ENCODE data around the gene SLC31A1.
A peak's percentile ranks its signal among the peaks of the same experiment; 100 is the strongest.

Gene SLC31A1

DNA sequence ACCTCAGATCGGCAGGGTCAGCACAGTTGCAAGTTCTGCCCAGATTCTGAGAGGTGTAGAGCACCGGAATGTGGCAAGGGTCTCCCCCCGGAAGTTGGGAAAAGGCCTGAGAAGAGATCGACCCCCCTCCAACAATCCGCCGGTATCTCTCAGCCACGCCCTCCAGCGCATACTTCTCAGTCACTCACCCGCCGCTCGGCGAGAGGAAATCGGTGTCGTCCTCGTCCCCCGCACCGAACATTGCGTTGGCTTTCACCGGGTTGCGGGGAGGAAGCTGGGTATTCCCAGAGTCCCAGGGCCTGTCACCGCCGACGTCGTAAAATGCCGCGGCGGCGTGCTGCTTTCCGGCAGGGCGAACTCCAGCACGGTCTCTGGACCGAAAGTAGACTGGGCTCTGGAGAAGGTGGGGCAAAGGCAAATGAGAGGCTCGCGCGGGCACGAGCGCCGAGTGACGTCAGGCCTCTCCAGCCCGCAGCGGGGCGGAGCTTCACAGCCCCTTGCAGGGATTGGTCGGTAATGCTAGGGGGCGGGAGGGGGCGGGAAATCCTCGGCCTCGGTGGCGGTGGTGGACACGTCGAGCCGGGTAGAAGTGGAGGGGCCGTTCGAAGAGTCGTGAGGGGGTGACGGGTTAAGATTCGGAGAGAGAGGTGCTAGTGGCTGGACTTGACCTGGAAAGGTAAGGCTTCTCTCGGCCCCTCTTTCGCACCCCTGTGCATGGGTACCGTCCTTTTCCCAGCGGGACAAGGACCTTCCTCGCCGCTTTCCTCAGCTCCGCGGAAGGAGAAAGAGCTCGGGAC is at the start of gene SLC31A1, which contains the start of gene FKBP15:
Gene SLC31A1 (plus strand): TSS at position 542 of the 797 bp plus-strand sequence. CDS start 34,605 bp downstream, outside the sequence.
Gene FKBP15 (minus strand): TSS at position 275 of the 797 bp plus-strand sequence. CDS start 34 bp downstream, at position 241.
- DNase-seq (ENCODE audit: low spot score) = peak; percentile 97

DNA sequence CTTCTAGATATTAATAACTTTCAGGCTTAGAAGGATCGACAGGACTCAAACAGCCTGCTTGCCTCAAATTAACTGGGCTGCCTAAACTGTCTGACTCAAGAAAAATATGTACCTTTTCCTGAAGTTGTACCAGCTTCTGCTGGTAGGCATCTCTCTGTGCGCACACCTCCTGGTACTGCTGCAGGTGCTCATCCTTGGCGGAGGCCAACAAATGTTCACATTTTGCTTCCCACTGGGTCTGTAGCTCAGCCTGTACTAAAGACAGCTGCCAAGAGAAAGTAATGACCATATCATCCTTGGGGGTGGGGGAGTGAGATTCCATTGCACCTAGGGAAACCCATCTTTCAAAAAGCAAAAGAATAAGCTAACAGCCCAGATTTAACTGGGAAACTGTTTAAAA is 48.0 kb upstream of the SLC31A1 start:
- DNase-seq (ENCODE audit: low spot score) = no peak

DNA sequence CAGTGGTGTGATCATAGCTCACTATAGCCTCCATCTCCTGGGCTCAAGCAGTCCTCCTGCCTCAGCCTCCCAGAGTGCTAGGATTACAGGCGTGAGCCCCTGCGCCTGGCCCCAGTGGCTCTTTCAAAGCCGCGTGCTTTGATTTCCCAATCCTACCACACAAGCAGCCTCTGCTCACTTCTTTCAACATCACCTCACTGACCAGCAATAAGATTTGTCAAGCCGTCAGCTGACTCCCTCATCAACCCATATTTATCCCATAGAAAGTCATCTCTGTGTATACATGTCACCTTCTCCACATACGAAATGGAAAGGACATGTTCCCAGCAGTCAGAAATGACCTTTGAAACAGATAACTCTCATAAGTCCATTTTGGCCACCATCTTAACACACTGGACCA is 44.5 kb upstream of the SLC31A1 start:
- DNase-seq (ENCODE audit: low spot score) = no peak

DNA sequence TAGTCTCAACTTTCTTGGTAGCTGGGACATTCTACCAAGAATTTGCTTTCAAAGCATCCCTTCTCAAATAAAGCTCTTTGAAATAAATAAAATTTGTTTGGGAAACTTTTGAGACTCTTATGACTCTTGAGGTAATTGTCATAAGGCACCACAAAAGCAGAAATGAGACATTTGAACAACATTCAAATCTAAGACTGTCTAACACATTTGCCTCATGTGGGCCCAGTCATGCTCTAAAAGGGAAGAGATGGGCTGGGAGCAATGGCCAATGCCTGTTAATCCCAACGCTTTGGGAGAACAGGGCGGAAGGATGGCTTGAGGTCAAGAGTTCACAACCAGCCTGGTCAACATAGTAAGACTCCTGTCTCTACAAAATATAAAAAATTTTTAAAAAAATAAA is 44.1 kb upstream of the SLC31A1 start:
- DNase-seq (ENCODE audit: low spot score) = no peak

DNA sequence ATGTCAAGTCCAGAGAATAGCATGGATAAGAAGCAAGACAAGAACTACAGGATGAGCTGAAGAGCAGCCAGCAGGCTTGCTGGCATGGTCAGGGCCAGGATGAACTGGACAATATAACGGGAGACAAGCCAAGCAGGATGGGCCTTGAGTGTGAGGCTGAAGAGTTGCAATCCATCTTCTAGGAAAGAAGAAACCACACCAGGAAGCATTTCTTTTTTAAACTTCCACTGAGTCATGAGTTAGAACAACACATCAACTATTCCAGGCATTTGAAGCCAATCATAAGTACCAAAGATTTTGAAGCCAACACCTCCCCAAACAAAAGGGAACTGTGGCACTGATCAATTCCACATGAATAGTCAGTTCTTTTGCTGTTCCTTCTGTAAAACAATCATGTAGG is 43.3 kb upstream of the SLC31A1 start:
- no peak for DNase-seq (ENCODE audit: low spot score)

DNA sequence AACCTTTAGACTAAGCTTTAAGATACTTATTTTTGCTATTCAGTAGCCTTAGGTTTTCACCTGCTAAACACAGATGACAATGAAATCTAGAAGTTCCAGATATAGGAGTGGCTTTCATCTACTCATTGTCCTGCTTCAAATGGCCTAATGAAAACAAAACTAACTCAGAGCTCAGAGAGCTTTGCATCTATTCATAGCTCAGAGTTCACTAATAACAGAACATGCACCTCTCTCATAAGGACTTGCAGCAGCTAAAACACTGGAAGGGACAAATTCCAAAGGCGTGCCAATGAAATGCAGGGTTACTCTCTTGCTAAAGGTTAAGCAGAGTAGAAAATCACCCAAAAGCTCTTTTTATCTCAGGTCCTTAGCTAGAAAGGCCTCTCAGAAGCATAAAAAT is 41.5 kb upstream of the SLC31A1 start:
- no peak for DNase-seq (ENCODE audit: low spot score)

DNA sequence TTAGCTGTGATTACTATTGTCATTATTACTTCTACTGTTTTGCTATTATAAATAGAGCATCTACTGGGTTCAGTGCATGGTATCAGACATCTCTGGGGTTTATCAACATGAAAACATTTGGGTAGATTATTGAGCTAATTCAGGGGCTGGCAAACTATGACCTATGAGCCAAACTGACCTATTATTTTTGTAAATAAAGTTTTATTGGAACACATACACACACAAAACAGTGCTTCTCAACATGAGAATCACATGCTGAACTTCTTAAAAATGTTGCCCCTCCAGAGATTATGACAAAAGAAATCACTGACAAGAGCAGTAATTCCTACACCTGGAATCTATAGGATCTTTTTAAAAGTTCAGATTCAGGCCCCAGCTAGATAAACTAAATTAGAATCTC is 40.2 kb upstream of the SLC31A1 start:
- no peak for DNase-seq (ENCODE audit: low spot score)

DNA sequence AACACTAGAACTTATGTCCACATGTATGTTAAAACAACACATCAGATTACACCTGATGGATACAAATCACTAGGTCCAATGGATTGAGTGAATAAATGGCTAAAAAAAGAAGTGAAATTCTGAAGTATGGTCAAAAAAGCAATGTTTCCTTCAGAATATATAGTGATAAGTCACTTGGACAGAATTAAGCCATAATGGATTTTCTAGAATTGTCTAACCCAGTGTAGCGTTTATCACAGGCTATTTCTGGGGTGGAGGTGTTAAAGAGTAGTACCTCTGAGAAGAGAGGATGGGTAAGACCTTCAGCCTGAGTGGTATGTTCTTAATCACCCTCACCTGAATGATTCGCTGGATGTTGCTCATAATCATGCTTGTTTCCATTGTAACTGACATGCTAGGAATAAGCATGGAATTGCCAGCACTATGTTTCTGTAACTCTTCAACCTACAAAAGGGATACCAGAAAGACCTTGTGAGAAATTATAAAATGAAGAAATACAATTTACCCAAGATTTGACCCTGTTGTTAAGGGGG is 37.3 kb upstream of the SLC31A1 start:
- DNase-seq (ENCODE audit: low spot score) = no peak

DNA sequence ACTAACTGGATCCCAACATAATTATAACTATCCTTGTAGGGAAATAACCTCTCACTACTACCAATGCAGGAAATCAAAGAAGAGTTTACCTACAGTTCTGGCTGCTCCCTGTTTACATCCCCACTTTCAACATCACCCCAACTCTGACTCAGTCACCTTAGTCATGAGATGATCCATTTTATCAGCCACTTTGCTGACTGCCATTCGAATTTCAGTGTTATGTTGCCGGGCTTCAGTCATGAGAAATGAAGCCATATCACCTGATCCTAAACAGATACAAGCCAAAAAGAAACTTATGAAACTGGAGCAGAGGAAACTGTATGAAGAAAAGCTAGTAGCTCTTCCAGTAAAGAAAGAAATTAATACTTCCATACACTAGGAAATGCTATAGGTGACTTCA is 36.8 kb upstream of the SLC31A1 start:
- DNase-seq (ENCODE audit: low spot score) = no peak

DNA sequence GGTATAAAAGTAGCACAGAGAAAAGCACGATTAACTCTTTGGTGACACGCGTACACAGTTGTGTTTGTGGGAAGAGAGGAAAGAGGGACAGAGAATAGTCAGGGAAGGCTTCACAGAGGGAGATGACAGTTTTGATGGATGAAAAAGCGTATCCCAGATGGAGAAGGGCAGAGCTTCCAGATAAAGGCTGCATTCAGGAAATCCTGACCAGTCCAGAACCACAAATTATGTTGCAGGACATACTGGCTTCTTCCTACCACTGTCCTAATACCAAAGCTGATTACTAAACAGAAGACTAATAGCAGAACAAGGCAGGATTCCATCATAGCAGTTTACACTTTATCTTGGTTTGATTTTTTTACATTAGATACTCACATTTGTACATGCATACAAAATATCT is 36.1 kb upstream of the SLC31A1 start:
- no peak for DNase-seq (ENCODE audit: low spot score)

DNA sequence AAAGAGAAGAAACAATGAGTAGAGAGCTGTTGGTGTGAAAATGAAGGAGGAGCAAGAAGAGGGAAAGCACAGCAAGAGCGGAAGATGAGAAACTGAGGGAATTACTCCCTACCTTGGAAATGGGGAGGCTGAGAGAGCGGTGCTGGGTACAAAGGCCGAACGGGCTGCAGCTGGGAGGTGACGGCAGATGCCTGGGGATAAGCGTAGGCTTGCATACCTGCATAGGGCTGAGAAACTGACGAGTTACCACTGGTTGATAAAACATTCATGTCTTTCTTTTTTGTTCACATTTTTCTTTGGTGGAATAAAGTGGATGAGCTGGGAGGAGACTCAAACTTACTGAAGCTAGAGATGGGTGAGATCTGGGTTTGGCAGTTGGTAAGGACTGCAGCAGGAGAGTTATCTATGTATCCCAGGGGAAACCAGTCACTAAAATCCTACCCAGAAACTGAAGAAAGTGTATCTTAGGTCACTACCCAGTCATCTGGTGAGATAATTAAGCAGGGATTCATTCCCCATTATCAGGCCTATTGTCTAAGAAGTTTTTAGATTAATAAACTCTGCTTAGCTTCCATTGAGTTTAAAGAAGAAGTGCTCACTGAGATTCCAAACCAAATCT is 35.1 kb upstream of the SLC31A1 start:
- DNase-seq (ENCODE audit: low spot score) = no peak

DNA sequence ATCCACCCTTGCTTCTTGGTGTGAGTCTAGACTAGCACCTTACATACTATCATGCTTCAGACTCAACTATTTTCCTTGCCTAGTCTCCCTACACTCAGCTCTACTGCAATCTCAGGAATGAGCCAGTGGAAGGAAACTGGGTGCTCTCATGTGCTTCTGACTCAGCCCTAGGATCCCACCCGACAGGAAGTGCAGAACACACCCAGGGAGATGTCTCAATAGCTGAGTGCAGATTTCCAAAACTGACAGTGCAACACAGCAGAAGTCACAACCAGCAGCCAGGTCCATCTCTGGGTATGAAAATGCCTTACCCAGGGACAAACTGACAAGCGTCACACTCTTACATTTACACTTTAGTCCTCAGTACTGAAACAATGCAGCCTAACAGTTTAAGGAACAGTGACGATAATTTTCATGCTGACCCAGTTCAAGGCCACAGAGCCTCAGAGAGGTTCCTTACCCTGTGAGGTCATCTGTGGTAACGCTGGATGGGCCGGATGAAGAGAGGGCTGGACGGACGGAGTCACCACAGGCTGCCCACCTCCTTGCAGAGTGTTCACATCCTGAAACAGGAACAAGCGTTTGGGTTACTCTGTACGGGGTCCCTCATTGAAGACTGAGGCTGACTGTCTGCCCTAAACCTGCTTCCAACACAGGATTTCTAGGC is 33.3 kb upstream of the SLC31A1 start:
- no peak for DNase-seq (ENCODE audit: low spot score)

DNA sequence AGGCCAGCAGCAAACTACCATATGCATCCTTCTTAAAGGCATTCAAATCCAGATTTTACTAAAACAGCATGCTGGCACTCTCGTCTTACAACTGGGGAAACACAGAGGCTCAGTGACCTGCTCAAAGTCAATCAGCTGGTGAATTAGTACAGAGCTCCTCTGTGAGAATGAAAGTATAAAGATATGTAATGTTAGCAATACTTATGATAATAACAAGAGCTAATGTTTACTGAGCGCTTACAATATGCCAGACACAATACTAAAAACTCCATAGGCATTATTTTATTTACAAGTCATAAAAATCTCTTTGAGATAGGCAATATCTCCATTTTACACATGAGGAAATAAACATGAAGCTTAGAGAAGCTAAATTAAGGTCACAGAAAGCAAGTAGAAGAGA is 28.9 kb upstream of the SLC31A1 start:
- no peak for DNase-seq (ENCODE audit: low spot score)

DNA sequence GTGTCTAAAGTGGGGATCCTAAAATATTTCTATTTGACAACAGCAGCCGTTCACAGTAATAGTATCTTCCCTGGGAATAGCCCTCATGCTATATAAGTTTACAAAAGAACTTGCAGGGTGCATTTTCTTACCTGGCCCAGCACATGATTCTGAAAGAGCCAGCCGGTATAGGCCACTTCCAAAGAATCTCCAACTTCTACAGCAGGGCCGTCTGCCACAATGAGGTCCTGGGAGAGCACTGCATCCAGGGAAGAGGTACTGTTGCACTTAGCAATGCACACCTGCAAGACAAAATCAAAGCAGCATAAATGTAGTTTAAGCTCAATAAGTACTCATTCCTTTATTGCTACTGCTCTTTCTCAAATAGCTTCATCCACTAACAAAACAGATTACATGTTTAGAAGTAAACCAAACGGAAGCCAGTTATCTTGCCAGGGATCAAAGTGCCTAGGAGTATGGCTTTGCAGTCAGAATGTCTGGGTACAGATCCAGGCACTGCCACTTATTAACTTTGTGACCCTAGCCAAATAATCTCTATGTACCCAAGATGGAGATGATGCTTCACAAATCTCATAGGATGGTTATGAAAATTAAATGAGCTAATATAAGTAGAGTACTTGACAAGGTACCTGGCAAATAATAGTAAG is 21.5 kb upstream of the SLC31A1 start:
- no peak for DNase-seq (ENCODE audit: low spot score)

DNA sequence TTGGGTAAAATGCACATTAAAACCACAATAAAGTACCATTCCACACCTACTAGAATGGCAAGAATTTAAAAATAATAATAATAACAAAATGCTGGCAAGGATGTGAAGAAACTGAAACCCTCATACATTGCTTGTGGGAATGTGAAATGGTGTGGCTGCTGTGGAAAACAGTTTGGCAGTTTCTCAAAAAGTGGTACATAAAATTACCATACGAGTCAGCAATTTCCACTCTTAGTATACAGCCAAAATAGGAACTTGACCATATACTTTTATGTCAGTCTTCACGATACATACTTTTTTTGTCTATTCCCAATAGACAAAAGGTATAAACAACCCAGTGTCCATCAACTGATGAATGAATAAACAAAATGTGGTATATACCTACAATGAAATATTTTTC is 15.9 kb upstream of the SLC31A1 start:
- no peak for DNase-seq (ENCODE audit: low spot score)

DNA sequence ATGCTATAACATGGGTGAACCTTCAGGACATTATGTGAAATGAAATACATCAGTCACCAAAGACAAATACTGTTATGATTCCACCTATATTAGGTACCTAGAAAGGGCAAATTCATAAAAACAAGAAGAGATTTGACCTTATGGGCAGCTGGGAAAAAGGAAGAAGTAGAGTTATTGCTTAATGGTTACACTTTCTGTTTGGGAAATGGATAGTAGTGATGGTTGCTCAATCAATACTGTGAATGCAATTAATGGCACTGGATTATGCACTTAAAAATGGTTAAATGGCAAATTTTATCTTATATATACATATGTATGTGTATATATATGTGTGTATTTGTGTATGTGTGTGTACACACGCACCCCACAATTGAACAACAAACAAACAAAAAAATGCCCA is 15.5 kb upstream of the SLC31A1 start:
- DNase-seq (ENCODE audit: low spot score) = no peak

DNA sequence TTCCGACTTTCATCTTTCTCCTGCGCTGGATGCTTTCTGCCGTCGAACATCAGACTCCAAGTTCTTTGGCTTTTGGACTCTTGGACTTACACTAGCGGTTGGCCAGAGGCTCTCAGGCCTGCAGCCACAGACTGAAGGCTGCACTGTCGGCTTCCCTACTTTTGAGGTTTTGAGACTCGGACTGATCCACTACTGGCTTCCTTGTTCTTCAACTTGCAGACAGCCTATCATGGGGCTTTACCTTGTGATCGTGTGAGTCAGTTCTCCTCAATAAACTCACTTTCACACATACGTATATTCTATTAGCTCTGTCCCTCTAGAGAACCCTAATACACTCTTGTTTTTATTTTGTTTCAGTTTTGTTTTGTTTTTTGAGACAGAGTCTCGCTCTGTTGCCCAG is 10.5 kb upstream of the SLC31A1 start:
- DNase-seq (ENCODE audit: low spot score) = no peak

DNA sequence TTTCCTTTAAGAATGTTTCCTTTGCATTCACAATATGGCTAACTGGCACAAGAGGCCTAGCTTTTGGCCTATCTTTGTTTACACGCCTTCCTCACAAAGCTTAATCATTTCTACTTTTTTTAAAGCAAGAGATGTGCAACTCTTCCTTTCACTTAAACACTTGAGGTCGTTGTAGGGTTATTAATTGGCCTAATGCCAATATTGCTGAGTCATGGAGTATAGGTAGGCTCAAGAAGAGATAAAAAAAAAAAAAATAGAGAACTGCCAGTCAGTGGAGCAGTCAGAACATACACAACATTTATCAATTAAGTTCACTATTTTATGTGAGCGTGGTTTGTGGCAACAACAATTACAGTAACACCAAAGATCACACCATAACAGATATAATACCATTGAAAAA is 6.2 kb upstream of the SLC31A1 start:
- DNase-seq (ENCODE audit: low spot score) = peak; percentile 64

DNA sequence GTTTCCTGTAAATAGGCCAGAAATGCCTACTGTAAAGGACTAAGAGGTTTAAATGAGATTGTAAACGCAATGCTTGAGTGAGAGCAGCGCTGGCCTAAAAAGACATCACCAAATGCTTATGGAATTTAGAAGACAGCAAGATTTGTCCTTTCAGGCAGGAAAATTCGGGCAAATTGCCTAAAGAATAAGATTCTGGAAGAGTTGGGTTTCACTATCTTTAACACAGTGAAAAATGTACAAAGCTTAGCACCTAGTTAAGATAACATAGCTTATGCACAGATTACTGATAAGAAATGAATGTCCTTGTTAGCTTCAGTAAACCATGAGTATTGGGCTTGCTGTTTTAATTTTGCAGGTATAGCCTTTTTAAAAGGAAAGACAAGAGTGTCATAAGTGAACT is 4.9 kb upstream of the SLC31A1 start:
- DNase-seq (ENCODE audit: low spot score) = no peak

DNA sequence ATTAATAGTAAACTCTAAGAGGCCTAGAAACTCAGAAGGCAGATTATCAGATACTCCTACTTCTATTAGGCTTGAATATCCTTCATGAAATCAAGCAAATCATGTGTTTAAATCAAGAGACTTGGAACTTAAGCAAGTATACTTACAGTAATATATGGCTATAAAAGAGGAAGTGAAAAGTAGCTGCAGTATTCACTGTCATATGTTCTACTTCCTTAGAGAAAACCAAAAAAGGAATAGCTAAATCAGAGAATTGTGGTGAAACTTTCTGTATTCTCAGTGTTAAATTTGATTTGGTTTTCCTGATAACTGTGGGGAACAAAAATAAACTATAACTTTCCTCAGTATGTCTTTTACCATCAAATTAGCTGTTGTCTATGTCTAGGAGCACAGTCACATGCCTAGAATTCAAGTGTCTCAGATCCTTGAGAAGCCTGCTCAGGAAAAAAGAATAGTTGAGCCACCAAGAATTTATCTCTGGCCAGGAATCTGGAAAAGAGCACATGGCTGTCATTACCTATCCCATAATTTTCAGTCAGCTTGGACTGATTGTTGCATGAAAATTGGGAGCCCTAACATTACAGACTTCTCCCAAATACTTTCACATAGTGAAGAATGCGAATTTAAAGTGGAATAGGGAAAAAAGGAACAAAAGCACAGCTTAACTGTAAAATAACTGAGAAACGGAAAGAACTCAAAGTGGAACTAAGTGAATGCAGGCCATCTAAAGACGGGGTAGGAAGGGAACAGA is 2.0 kb upstream of the SLC31A1 start:
- no peak for DNase-seq (ENCODE audit: low spot score)

DNA sequence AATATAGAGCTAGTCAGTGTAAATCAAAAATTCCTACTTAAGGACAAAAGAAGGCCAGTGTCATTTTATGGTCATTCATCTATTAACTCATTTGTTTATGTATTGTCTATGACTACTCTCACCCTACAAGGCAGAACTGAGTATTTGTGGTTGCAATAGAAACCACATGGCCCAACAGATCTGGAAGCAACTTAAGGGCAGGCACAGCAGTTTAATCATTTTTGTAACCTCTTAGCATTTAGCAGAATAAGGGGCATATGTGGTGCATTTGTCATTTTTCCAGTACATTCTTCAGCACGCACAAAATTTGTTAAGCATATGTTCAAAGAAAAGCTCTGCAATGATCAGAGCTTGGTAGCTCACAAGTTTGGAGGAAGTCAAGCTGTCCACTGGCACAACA is 1.4 kb upstream of the SLC31A1 start:
- DNase-seq (ENCODE audit: low spot score) = peak; percentile 34

All from CD4-positive, alpha-beta T cell treated with Interleukin-15 for 4 hours (primary cell).